Endothelial cell of umbilical vein (primary cell): ENCODE results near the gene IGSF5. TPM values are rescaled to one million over a fixed set of nuclear protein-coding genes. Genes with fewer than 3 reads are reported as not detected.

Experiments
- BruUV-seq: library from RNA; stranded (reverse); fragments of 400-500 nt; replicated peaks from 2 replicates; lab custom pipeline; 2021; lab: Mats Ljungman, UMichigan
- CTCF ChIA-PET: fragments of 300-600, 350-600 bp; sonication (Branson Sonifier 250); formaldehyde crosslinking; loops from one replicate; lab custom pipeline; 2021; ENCODE audit warnings: antibody characterized with exemption, inconsistent platforms; lab: Charles Lee
- POLR2A ChIA-PET: fragments of 300-600, 350-600 bp; sonication (Branson Sonifier 250); formaldehyde crosslinking; loops from one replicate; lab custom pipeline; 2021; ENCODE audit warnings: antibody characterized with exemption, inconsistent platforms; lab: Charles Lee
- DNase-seq: peaks from one replicate; pipeline ENCODE4 v3.0.0-alpha.2; 2011; ENCODE audit warnings: low read depth, low spot score
- FAIRE-seq: peaks from 2 replicates; lab custom pipeline; 2011; peaks lifted over from hg19 to GRCh38; lab: Jason Lieb, UNC
- H2AFZ ChIP-seq: 2 replicates; pipeline ENCODE4 v1.6.0; 2012; ENCODE audit warnings: low read depth, low read length, control low read depth, inconsistent platforms
- H3K27ac ChIP-seq: 2 replicates; pipeline ENCODE4 v1.5.1; 2011; ENCODE audit warnings: low read depth, mild to moderate bottlenecking, control low read depth, low read length, moderate library complexity; ENCODE audit not compliant: insufficient read depth
- H3K27me3 ChIP-seq, 2 experiments: 2 replicates each; pipeline versions ENCODE4 v1.6.0 to v1.6.1; 2011; ENCODE audit warnings: low read length in 2 of 2, mixed read lengths in 1 of 2; ENCODE audit not compliant: control insufficient read depth in 2 of 2, insufficient read depth in 2 of 2
- H3K36me3 ChIP-seq, 2 experiments: 2 replicates in 1 of 2; 3 replicates in 1 of 2; pipeline ENCODE4 v1.5.1; 2011; ENCODE audit warnings: low read length in 2 of 2, mild to moderate bottlenecking in 1 of 2, moderate library complexity in 1 of 2; ENCODE audit not compliant: control insufficient read depth in 2 of 2, insufficient read depth in 2 of 2; ENCODE audit errors: extremely low read depth in 1 of 2
- H3K4me1 ChIP-seq: 3 replicates; pipeline ENCODE4 v1.5.1; 2011; ENCODE audit warnings: mild to moderate bottlenecking, low read length; ENCODE audit not compliant: control insufficient read depth, insufficient read depth; ENCODE audit errors: extremely low read depth
- H3K4me2 ChIP-seq: 2 replicates; pipeline ENCODE4 v1.6.1; 2011; ENCODE audit warnings: low read length, control low read depth, mixed read lengths; ENCODE audit not compliant: insufficient read depth
- H3K4me3 ChIP-seq, 3 experiments: fragments of 200-600 bp in 1 of 3; sonication (generic), shearing (Covaris generic) in 1 of 3; replicated peaks in 1 of 3; 2 replicates each; pipeline ENCODE4 v1.5.1; 2011 to 2016; ENCODE audit warnings: control low read depth in 3 of 3, low read length in 3 of 3, mild to moderate bottlenecking in 2 of 3, inconsistent platforms in 1 of 3, low read depth in 1 of 3, moderate library complexity in 1 of 3; ENCODE audit not compliant: insufficient read depth in 1 of 3
- H3K79me2 ChIP-seq: 2 replicates; pipeline ENCODE4 v1.6.0; 2012; ENCODE audit warnings: low read length, inconsistent platforms; ENCODE audit not compliant: control insufficient read depth, insufficient read depth
- H3K9ac ChIP-seq: replicated peaks from 2 replicates; pipeline ENCODE3; 2011; ENCODE audit warnings: low read length, control low read depth; ENCODE audit not compliant: insufficient read depth; ENCODE audit errors: extremely low read depth
- H3K9me1 ChIP-seq: replicated peaks from 3 replicates; pipeline ENCODE4 v1.6.0; 2011; ENCODE audit warnings: mild to moderate bottlenecking, low read length; ENCODE audit not compliant: control insufficient read depth, insufficient read depth; ENCODE audit errors: extremely low read depth
- H3K9me3 ChIP-seq: replicated peaks from 2 replicates; pipeline ENCODE4 v1.5.1; 2012; ENCODE audit warnings: low read length, inconsistent platforms; ENCODE audit not compliant: control insufficient read depth, insufficient read depth
- H4K20me1 ChIP-seq: replicated peaks from 2 replicates; pipeline ENCODE3; 2011; ENCODE audit warnings: mild to moderate bottlenecking, low read length; ENCODE audit not compliant: control insufficient read depth, insufficient read depth; ENCODE audit errors: extremely low read depth
- GATA2 ChIP-seq: IDR thresholded peaks from 2 replicates; pipeline ENCODE4 v1.7.0; 2011; ENCODE audit warnings: low read depth, mild to moderate bottlenecking, moderate library complexity, mixed read lengths, low read length; ENCODE audit not compliant: insufficient read length, insufficient read depth
- JUN ChIP-seq: IDR thresholded peaks from 2 replicates; pipeline ENCODE4 v1.6.1; 2011; ENCODE audit warnings: borderline replicate concordance, low read depth; ENCODE audit not compliant: insufficient read length, insufficient read depth
- POLR2A ChIP-seq: IDR thresholded peaks from 2 replicates; pipeline ENCODE4 v1.6.1; 2012; ENCODE audit warnings: low read depth, mild to moderate bottlenecking, control low read depth, low read length
- dilution Hi-C: fragments of 300-500 bp; cut with MboI; formaldehyde crosslinking; loops from one replicate; pipeline ENCODE4 v1.15.0; 2019; ENCODE audit warnings: low sequenced_read_pairs; ENCODE audit not compliant: extremely low pct_ligation_motif_present
- intact Hi-C: fragments of 100-400 bp; cut with micrococcal nuclease; formaldehyde crosslinking; loops from one replicate; pipeline ENCODE4 v1.10.0; 2022
- polyA plus RNA-seq, 4 experiments: library from polyadenylated mRNA; depleted of rRNA in 3 of 4; stranded (reverse) in 3 of 4; unstranded in 1 of 4; fragments of >200 nt; gene quantifications; 2 replicates each; pipeline versions ENCODE4 v1.2.1 to v1.2.3, GENCODE V29; 2011 to 2012; ENCODE audit warnings: missing spikeins in 1 of 4
- total RNA-seq: library from RNA; stranded (reverse); gene quantifications from 2 replicates; pipeline ENCODE4 v1.2.3, GENCODE V29; 2021
- TF ChIP-seq, protein P1 (sequence below): IDR thresholded peaks from 2 replicates; pipeline ENCODE4 v1.6.1; 2011; ENCODE audit not compliant: insufficient read depth, insufficient read length

IGSF5 gene
- total and polyA plus RNA-seq, 2 donors (not counting 3 experiments of a cell fraction or from before 2014, with no cell fraction given): not detected

DNA sequence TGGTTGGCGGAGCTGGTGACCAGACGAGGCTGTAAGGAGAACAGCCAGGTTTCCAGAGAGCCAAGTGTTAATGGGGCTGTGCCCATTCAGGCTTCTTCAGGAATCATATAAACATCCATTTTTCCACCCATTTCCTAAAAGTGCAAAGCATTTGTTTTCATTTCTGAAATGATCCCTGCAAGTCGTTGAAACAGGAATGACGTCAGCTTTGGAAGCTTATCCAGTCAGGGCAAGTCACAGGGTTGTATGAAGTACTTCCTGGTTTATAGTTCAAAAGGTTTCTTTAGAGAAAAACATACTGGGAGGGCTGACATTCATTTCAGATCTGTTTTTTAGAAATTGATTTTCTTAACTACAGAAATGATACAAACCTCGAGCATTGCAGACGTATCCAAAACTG, 29.2 kb downstream of the IGSF5 start:
- ChIA-PET POLR2A (no interaction called here), CTCF (no interaction called here)
- Histone ChIP-seq H3K79me2 (no peaks in the 10 kb centered on the region), H3K27me3 (no peaks in the 10 kb centered on the region), H2AFZ (no peak overlapping the region), H3K9me3 (no peaks in the 10 kb centered on the region), H3K4me1 (peaks cover 8% of the 10 kb centered on the region), H3K36me3 (no peaks in the 10 kb centered on the region), H3K4me3 (no peak overlapping the region), H3K4me2 (no peak overlapping the region), H3K27ac (no peak overlapping the region), H4K20me1 (no peaks in the 10 kb centered on the region), H3K9me1 (no peaks in the 10 kb centered on the region), H3K9ac (no peak overlapping the region)
- no peak for DNase-seq
- FAIRE-seq: no peak
- TF ChIP-seq, protein P1, sequence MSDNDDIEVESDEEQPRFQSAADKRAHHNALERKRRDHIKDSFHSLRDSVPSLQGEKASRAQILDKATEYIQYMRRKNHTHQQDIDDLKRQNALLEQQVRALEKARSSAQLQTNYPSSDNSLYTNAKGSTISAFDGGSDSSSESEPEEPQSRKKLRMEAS: no peak
- TF ChIP-seq POLR2A (no peak), GATA2 (no peak)
- intact Hi-C loops: no loop called here
- BruUV-seq: no TSS peak
- dilution Hi-C loops: no loop called here

DNA sequence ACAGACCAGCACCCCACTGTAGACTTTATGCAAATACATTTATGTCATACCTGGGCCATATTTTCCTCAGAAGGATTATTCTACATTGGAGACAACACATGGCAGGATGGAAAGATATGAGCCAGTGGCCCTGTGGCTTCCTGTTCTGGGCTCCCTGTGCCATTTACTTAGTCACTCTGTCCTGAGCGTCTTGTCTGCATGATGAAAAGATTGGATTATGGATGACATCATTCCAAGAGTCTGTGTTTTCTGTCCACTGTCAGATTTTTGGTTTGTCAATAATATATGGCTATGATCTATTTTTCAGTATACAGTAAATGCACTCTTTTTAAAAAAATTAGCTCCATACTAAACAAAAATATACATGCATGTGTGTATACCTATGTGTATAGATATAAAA, 30.8 kb downstream of the IGSF5 start:
- H3K79me2 ChIP-seq: no peaks in the 10 kb centered on the region
- H2AFZ ChIP-seq: no peak overlapping the region
- no peak overlapping the region for H3K4me3 ChIP-seq
- H3K9me1 ChIP-seq: no peaks in the 10 kb centered on the region
- BruUV-seq: no TSS peak
- no peak overlapping the region for H3K9ac ChIP-seq
- H3K9me3 ChIP-seq: no peaks in the 10 kb centered on the region
- no peaks in the 10 kb centered on the region for H3K36me3 ChIP-seq
- peaks cover 8% of the 10 kb centered on the region for H3K4me1 ChIP-seq
- H3K27me3 ChIP-seq: no peaks in the 10 kb centered on the region
- no peak overlapping the region for H3K4me2 ChIP-seq
- no peaks in the 10 kb centered on the region for H4K20me1 ChIP-seq
- DNase-seq (no peak), FAIRE-seq (no peak)
- peak; percentile 21 for TF ChIP-seq JUN
- no peak for TF ChIP-seq POLR2A
- TF ChIP-seq GATA2: peak; percentile 66
- dilution Hi-C loops: no loop called here
- POLR2A ChIA-PET: no interaction called here
- CTCF ChIA-PET: no interaction called here
- no peak overlapping the region for H3K27ac ChIP-seq
- intact Hi-C loops: no loop called here
